Thyroid gland (tissue), 4 donors: ENCODE results near the gene OGFR.

ENCODE experiments used
- CTCF ChIP-seq, 6 experiments: fragments of 200-600 bp in 3 of 6; fragments of 450-650 bp in 3 of 6; sonication (generic) in 3 of 6; IDR thresholded peaks; one replicate each; pipeline ENCODE4 v1.5.1; 2016 to 2019; ENCODE audit warnings: antibody characterized with exemption in 6 of 6, mild to moderate bottlenecking in 2 of 6, inconsistent platforms in 1 of 6, moderate library complexity in 1 of 6
- POLR2A ChIP-seq, 2 donors: fragments of 450-650 bp; IDR thresholded peaks; one replicate each; pipeline ENCODE4 v1.6.1; 2017; ENCODE audit warnings: antibody characterized with exemption in 2 of 2, mild to moderate bottlenecking in 2 of 2, moderate library complexity in 1 of 2

- no peak for TF ChIP-seq CTCF (IDR thresholded peaks at IDR 0.05)
- TF ChIP-seq POLR2A (IDR thresholded peaks at IDR 0.05) = no peak
These were observed 40.3 kb upstream of the OGFR start for GRCh38 chr20:62764156-62764935.
